ENCODE measurements around the gene TBC1D24.

DNA sequence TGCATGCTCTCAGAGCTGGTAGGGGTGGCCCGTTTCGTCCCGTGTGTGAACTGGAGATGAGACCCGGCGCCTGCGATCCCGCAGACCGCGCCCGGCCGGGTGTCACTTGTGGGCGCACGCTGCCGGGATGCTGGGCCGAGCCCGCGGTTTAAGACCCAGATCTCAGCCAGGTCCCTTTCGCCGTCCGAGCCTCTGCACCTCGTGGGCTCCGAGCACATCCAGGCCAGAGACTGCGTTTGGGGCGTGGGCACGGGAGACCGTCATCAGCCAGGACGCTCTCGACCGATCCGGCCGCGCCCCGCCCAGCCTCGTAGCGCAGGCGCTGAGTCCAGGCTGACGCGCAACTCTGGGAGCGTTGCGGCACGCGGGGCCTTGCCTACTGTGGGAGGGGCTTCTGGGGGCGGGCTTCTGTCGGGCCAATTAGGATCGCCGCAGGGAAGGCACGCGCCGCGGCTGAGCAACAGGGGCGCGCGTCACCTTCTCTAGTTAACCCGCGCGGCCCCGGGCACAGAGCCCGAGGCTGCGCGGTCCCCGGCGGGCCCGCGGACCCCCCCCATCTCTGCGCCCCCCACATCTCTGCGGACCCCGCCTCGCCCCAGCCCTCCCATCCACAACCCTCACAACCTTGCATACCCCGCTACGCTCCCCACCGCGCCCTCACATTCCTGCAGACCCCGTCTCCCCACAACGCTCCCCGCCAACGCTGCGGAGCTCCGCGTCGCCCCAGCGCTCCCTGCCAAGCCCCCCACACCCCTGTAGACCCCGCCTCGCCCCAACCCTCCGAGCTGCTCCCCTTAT, 57.0 kb downstream of the TBC1D24 start:
- TF ChIP-seq, protein P1, sequence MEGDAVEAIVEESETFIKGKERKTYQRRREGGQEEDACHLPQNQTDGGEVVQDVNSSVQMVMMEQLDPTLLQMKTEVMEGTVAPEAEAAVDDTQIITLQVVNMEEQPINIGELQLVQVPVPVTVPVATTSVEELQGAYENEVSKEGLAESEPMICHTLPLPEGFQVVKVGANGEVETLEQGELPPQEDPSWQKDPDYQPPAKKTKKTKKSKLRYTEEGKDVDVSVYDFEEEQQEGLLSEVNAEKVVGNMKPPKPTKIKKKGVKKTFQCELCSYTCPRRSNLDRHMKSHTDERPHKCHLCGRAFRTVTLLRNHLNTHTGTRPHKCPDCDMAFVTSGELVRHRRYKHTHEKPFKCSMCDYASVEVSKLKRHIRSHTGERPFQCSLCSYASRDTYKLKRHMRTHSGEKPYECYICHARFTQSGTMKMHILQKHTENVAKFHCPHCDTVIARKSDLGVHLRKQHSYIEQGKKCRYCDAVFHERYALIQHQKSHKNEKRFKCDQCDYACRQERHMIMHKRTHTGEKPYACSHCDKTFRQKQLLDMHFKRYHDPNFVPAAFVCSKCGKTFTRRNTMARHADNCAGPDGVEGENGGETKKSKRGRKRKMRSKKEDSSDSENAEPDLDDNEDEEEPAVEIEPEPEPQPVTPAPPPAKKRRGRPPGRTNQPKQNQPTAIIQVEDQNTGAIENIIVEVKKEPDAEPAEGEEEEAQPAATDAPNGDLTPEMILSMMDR (optimal IDR thresholded peaks at IDR 0.05 in 1 of 3, IDR thresholded peaks at IDR 0.05 in 1 of 3, conservative IDR thresholded peaks at IDR 0.05 in 1 of 3; ENCODE audit: extremely low read depth in 1 of 3, insufficient read depth in 2 of 3, low read length in 3 of 3) = no peak
- no peak for TF ChIP-seq EZH2 (IDR thresholded peaks at IDR 0.05; ENCODE audit: low read length)
